Measurements from ENCODE around the gene HENMT1.

The HENMT1 gene

GRCh38 chr1:108692724-108693655 lies 32.1 kb upstream of the HENMT1 start:
- H3K36me3 ChIP-seq (ENCODE audit: control insufficient read depth, insufficient read depth, low read length) = no peaks in the 10 kb centered on the region
- H3K9me3 ChIP-seq (ENCODE audit: control insufficient read depth, low read length) = no peaks in the 10 kb centered on the region
- peak overlapping the region; percentile 97 for H3K4me3 ChIP-seq (ENCODE audit: low read depth, low read length)
- TF ChIP-seq CTCF (IDR thresholded peaks at IDR 0.05) = no peak
- H3K9ac ChIP-seq = peak overlapping the region; percentile 74
- H3K4me1 ChIP-seq = no peaks in the 10 kb centered on the region
- peak overlapping the region; percentile 80 for H2AFZ ChIP-seq
- H3K4me2 ChIP-seq (ENCODE audit: low read length) = peak overlapping the region; percentile 85
- no peaks in the 10 kb centered on the region for H3K27me3 ChIP-seq (ENCODE audit: control insufficient read depth, insufficient read depth, low read length)
- peak overlapping the region; percentile 91 for H3K27ac ChIP-seq
- peaks cover 7% of the 10 kb centered on the region for H3K79me2 ChIP-seq

GRCh38 chr1:108691942-108692723 lies 31.2 kb upstream of the HENMT1 start, which contains the start of gene PRPF38B:
Gene PRPF38B (plus strand): TSS chr1:108692310. CDS start chr1:108692592, 282 bp downstream.
- Histone ChIP-seq H3K4me3 (ENCODE audit: low read depth, low read length) (peak within 1 kb of the TSS; percentile 97), H3K27ac (peak within 1 kb of the TSS; percentile 91), H3K36me3 (ENCODE audit: control insufficient read depth, insufficient read depth, low read length) (no peaks in the 10 kb centered on the region), H3K9me3 (ENCODE audit: control insufficient read depth, low read length) (no peaks in the 10 kb centered on the region), H3K4me2 (ENCODE audit: low read length) (peak within 1 kb of the TSS; percentile 85), H3K79me2 (peaks cover 7% of the 10 kb centered on the region), H3K4me1 (no peaks in the 10 kb centered on the region), H3K27me3 (ENCODE audit: control insufficient read depth, insufficient read depth, low read length) (no peaks in the 10 kb centered on the region), H3K9ac (peak within 1 kb of the TSS; percentile 74), H2AFZ (peak within 1 kb of the TSS; percentile 80)
- no peak for TF ChIP-seq CTCF (IDR thresholded peaks at IDR 0.05)

DNA sequence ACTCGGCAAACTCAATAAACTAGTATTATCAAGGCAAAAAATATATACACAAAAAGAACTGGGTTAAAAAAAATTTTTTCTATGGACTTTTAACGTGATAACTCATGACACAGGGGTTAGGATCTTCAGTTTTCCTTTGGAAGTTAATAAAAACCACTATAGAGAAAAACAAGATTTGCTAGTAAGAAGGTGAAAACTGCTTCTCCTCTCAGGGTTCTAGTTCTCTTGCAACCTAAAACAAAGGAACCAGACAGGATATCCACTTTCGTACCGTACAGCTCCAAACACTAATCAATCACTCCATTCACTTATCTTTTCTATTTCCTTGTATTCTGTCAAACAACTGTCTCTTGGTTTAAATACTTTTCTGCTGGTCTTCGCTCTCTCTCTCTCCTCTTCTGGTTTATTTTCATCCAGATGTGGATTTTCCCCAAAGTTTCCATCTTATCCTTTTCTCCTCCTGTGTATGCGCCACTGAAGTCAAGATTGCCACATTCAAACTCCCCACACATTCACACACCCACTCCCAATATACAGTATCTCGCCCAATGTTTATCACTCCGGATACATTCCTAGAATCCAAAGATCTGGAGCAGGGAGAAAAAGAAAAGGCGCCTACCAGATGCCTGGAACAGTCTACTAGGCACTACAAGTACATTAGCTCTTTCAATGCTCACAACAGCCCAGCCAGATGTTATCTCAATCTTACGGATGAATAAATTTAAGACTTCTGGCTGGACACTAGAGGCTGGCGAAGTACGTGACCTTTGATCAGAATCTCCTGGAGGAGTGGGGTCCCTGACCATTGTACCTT lies 30.4 kb upstream of the HENMT1 start:
- Histone ChIP-seq H3K4me2 (ENCODE audit: low read length) (peak overlapping the region; percentile 85), H3K79me2 (peaks cover 7% of the 10 kb centered on the region), H3K27me3 (ENCODE audit: control insufficient read depth, insufficient read depth, low read length) (no peaks in the 10 kb centered on the region), H3K36me3 (ENCODE audit: control insufficient read depth, insufficient read depth, low read length) (no peaks in the 10 kb centered on the region), H3K4me3 (ENCODE audit: low read depth, low read length) (peak overlapping the region; percentile 97), H2AFZ (peak overlapping the region; percentile 80), H3K9me3 (ENCODE audit: control insufficient read depth, low read length) (no peaks in the 10 kb centered on the region), H3K27ac (peak overlapping the region; percentile 91), H3K4me1 (no peaks in the 10 kb centered on the region), H3K9ac (no peak overlapping the region)
- no peak for TF ChIP-seq CTCF (IDR thresholded peaks at IDR 0.05)

DNA sequence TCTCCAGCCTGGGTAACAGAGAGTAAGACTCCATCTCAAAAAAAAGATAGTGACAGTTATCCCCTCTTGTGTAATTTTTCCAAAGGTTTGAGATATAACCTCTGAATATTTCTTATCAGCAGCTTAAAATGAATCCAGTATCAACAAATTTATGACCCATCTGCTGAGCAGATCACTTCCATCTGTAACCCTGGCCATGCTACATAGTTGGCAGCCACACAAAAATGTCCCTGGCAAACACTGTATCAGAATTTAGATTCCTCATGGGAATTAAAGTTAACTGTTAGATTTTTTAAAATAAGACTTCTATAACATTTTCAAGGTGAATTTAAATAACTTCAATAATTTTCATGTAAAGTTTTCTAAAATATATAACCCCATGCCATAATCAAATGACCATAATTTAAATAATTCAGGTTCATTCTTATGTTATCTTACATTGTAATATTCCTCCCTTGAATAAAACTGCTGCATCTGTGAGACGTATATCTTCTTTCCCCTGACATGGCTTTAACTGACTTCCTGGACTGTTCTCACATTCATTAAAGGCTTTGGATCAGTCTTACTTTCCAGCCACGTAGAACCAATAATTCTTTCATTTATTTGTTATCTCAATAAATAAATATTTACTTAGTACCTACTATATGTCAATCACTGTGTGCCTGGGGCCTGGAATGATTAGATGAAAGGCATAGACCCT lies 25.9 kb upstream of the HENMT1 start:
- H2AFZ ChIP-seq = no peak overlapping the region
- no peak for TF ChIP-seq CTCF (IDR thresholded peaks at IDR 0.05)
- no peak overlapping the region for H3K4me2 ChIP-seq (ENCODE audit: low read length)
- H3K27me3 ChIP-seq (ENCODE audit: control insufficient read depth, insufficient read depth, low read length) = no peaks in the 10 kb centered on the region
- H3K9ac ChIP-seq = no peak overlapping the region
- no peaks in the 10 kb centered on the region for H3K79me2 ChIP-seq
- H3K4me3 ChIP-seq (ENCODE audit: low read depth, low read length) = no peak overlapping the region
- H3K4me1 ChIP-seq = no peaks in the 10 kb centered on the region
- no peak overlapping the region for H3K27ac ChIP-seq
- H3K9me3 ChIP-seq (ENCODE audit: control insufficient read depth, low read length) = no peaks in the 10 kb centered on the region
- H3K36me3 ChIP-seq (ENCODE audit: control insufficient read depth, insufficient read depth, low read length) = no peaks in the 10 kb centered on the region
